ENCODE measurements around the gene VSTM4. TPM values are rescaled to one million over a fixed set of nuclear protein-coding genes. Genes with fewer than 3 reads are reported as not detected.

Gene VSTM4
- total and polyA plus RNA-seq, 2 experiments from 2014 or later = 9.0 to 10.2 TPM

- H2AFZ ChIP-seq = no peak overlapping the region
- peaks cover 2% of the 10 kb centered on the region for H3K9me3 ChIP-seq (ENCODE audit: low read depth)
- no peak overlapping the region for H3K4me3 ChIP-seq
- TF ChIP-seq CTCF (IDR thresholded peaks at IDR 0.05; ENCODE audit: poor library complexity) (no peak), EZH2phosphoT487 (IDR thresholded peaks at IDR 0.05; ENCODE audit: low read depth, severe bottlenecking, unreplicated experiment) (no peak), EZH2 (IDR thresholded peaks at IDR 0.05; ENCODE audit: borderline replicate concordance) (no peak)
- DNase-seq (ENCODE audit: low spot score) = no peak
- no peaks in the 10 kb centered on the region for H3K36me3 ChIP-seq (replicated peaks; ENCODE audit: insufficient read depth, low read depth)
- no peaks in the 10 kb centered on the region for H4K20me1 ChIP-seq (ENCODE audit: insufficient read depth, poor library complexity, severe bottlenecking)
- no peaks in the 10 kb centered on the region for H3K9me2 ChIP-seq (replicated peaks; ENCODE audit: insufficient read depth)
- 55% methylated on average over 9 of the region's 9 CpGs for WGBS (ENCODE audit: low lambda C conversion rate, missing lambda C conversion rate)
- peaks cover 12% of the 10 kb centered on the region for H3K4me1 ChIP-seq (ENCODE audit: insufficient read depth)
- peak overlapping the region; percentile 27 for H3K27ac ChIP-seq
- peak overlapping the region; percentile 0 for H3K4me2 ChIP-seq
- no peaks in the 10 kb centered on the region for H3K27me3 ChIP-seq
- H3K79me2 ChIP-seq = no peaks in the 10 kb centered on the region
Measured at GRCh38 chr10:49081547-49082275, 33.6 kb downstream of the VSTM4 start.

DNA sequence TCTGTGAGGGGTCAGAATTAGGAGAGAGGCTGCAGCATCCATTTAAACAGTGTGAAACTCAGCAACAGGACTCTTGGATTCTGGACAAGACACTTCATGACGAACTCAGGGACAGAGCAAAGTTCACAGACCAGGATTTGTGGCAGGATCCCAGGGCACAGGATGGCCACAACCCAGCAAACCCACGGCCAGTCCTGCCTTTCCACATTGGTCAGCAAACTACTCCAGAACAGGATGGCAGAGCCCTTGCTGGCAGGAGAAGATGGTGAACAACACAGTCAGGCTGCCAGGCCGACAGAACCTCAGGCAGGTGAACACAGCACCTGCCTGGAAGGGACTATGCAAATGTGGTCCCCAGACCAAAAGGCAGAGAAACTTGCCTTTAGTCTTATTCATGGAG is 34.4 kb downstream of the VSTM4 start:
- DNase-seq (ENCODE audit: low spot score) = no peak
- H3K36me3 ChIP-seq (replicated peaks; ENCODE audit: insufficient read depth, low read depth) = no peaks in the 10 kb centered on the region
- H4K20me1 ChIP-seq (ENCODE audit: insufficient read depth, poor library complexity, severe bottlenecking) = no peaks in the 10 kb centered on the region
- no peak overlapping the region for H3K4me2 ChIP-seq
- peak overlapping the region; percentile 27 for H3K27ac ChIP-seq
- no peak overlapping the region for H2AFZ ChIP-seq
- no peaks in the 10 kb centered on the region for H3K79me2 ChIP-seq
- no peaks in the 10 kb centered on the region for H3K9me2 ChIP-seq (replicated peaks; ENCODE audit: insufficient read depth)
- H3K4me3 ChIP-seq = no peak overlapping the region
- H3K4me1 ChIP-seq (ENCODE audit: insufficient read depth) = peaks cover 12% of the 10 kb centered on the region
- 83% methylated on average over 3 of the region's 3 CpGs for WGBS (ENCODE audit: low lambda C conversion rate, missing lambda C conversion rate)
- TF ChIP-seq EZH2phosphoT487 (IDR thresholded peaks at IDR 0.05; ENCODE audit: low read depth, severe bottlenecking, unreplicated experiment) = no peak
- TF ChIP-seq EZH2 (IDR thresholded peaks at IDR 0.05; ENCODE audit: borderline replicate concordance) = no peak
- no peak for TF ChIP-seq CTCF (IDR thresholded peaks at IDR 0.05; ENCODE audit: poor library complexity)
- no peaks in the 10 kb centered on the region for H3K9me3 ChIP-seq (ENCODE audit: low read depth)
- no peaks in the 10 kb centered on the region for H3K27me3 ChIP-seq

DNA sequence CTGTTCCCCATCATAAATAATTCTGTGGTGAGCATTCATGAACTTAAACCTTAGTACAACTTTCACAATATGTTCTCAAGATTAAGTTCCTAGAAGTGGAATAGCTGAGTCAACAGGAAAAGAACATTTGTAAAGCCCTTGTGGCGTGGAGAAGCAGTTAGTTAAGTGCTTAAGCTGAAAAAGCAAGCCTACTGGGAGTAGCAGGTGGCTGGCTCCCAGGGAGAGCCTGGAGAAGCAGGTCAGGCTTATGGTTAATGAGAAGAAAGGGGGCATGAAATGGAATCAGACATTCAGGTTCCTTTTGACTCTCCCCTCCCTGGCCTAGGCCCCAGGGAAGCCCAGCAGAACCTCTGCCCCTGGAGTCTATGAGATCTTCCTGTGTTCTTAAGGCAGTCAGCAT is 35.3 kb downstream of the VSTM4 start:
- no peak overlapping the region for H3K27ac ChIP-seq
- WGBS (ENCODE audit: low lambda C conversion rate, missing lambda C conversion rate) = 48% methylated on average over 1 of the region's 1 CpG

DNA sequence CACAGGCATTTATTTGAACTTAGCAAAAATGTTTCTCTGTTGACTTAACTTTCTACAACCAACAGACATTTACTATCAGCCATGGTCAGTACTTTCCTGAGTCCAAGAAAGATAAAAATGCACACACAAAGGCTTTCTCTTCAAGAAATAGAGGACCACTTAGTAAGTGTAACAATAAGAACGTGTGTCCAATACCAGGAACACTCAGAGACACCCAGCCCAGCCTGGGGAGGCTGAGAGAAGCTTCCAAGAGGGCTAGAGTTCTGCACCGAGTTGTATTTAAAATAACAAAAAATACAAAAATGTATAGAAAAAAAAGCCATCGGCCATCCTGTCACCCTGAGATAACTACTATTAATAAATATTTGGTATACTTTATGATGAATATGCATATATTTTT is 35.8 kb downstream of the VSTM4 start:
- Histone ChIP-seq H3K36me3 (replicated peaks; ENCODE audit: insufficient read depth, low read depth) (no peaks in the 10 kb centered on the region), H2AFZ (no peak overlapping the region), H3K4me3 (no peak overlapping the region), H3K27ac (no peak overlapping the region), H3K4me2 (no peak overlapping the region), H3K79me2 (no peaks in the 10 kb centered on the region), H3K4me1 (ENCODE audit: insufficient read depth) (peaks cover 12% of the 10 kb centered on the region), H4K20me1 (ENCODE audit: insufficient read depth, poor library complexity, severe bottlenecking) (no peaks in the 10 kb centered on the region), H3K27me3 (no peaks in the 10 kb centered on the region), H3K9me2 (replicated peaks; ENCODE audit: insufficient read depth) (no peaks in the 10 kb centered on the region), H3K9me3 (ENCODE audit: low read depth) (no peaks in the 10 kb centered on the region)
- TF ChIP-seq CTCF (IDR thresholded peaks at IDR 0.05; ENCODE audit: poor library complexity) (no peak), EZH2phosphoT487 (IDR thresholded peaks at IDR 0.05; ENCODE audit: low read depth, severe bottlenecking, unreplicated experiment) (no peak), EZH2 (IDR thresholded peaks at IDR 0.05; ENCODE audit: borderline replicate concordance) (no peak)
- DNase-seq (ENCODE audit: low spot score) = no peak
- 65% methylated on average over 3 of the region's 3 CpGs for WGBS (ENCODE audit: low lambda C conversion rate, missing lambda C conversion rate)

More for the DNA sequence above, 35.3 kb downstream of the VSTM4 start:
- Histone ChIP-seq H3K27me3 (no peaks in the 10 kb centered on the region), H3K4me3 (no peak overlapping the region), H3K36me3 (replicated peaks; ENCODE audit: insufficient read depth, low read depth) (no peaks in the 10 kb centered on the region), H3K9me3 (ENCODE audit: low read depth) (no peaks in the 10 kb centered on the region), H3K79me2 (no peaks in the 10 kb centered on the region), H3K9me2 (replicated peaks; ENCODE audit: insufficient read depth) (no peaks in the 10 kb centered on the region), H3K4me1 (ENCODE audit: insufficient read depth) (peaks cover 12% of the 10 kb centered on the region), H4K20me1 (ENCODE audit: insufficient read depth, poor library complexity, severe bottlenecking) (no peaks in the 10 kb centered on the region), H2AFZ (no peak overlapping the region), H3K4me2 (no peak overlapping the region)
- TF ChIP-seq EZH2phosphoT487 (IDR thresholded peaks at IDR 0.05; ENCODE audit: low read depth, severe bottlenecking, unreplicated experiment) (peak; percentile 83), EZH2 (IDR thresholded peaks at IDR 0.05; ENCODE audit: borderline replicate concordance) (no peak)
- DNase-seq (ENCODE audit: low spot score) = peak; percentile 61

Measured in hepatocyte (in vitro differentiated cells).